Measurements from ENCODE around the gene CDKAL1.

GRCh38 chr6:20811109-20811761 is 277.0 kb downstream of the CDKAL1 start:
- TF ChIP-seq CTCF (IDR thresholded peaks at IDR 0.05; ENCODE audit: insufficient read depth, low read length) (no peak), POLR2AphosphoS5 (IDR thresholded peaks at IDR 0.05; ENCODE audit: low read depth) (no peak), REST (IDR thresholded peaks at IDR 0.05; ENCODE audit: insufficient replicate concordance, low read depth) (no peak)
